PFSK-1 (cell line): ENCODE results near the gene LSR.

ENCODE experiments used
- POLR2AphosphoS5 ChIP-seq: IDR thresholded peaks from 2 replicates; pipeline ENCODE4 v1.6.1; 2012; ENCODE audit warnings: low read depth, mild to moderate bottlenecking, control low read depth, low read length, moderate library complexity
- SIN3A ChIP-seq: IDR thresholded peaks from 2 replicates; pipeline ENCODE4 v1.6.1; 2012; ENCODE audit warnings: mild to moderate bottlenecking, low read length, moderate library complexity, borderline replicate concordance; ENCODE audit not compliant: insufficient read depth
- TAF1 ChIP-seq: IDR thresholded peaks from 2 replicates; pipeline ENCODE4 v1.6.1; 2012; ENCODE audit warnings: low read length, control low read depth, borderline replicate concordance; ENCODE audit not compliant: insufficient read depth

GRCh38 chr19:35300339-35300649 is 51.5 kb downstream of the LSR start:
- TF ChIP-seq TAF1 (no peak), SIN3A (no peak), POLR2AphosphoS5 (no peak)
